NCI-H82 treated with DMSO at 0.1 percent for 48 hours (cell line): Measurements from ENCODE around the gene EHHADH.
"Not testable (repeated sequence)": the region's sequence is repeated elsewhere in the genome, so short reads cannot be mapped to it uniquely, and the experiment has no call there.

Experiments used
- DNase-seq: peaks from one replicate; lab custom pipeline; 2025; ENCODE audit not compliant: unreplicated experiment; lab: John Stamatoyannopoulos, UW

Gene EHHADH

GRCh38 chr3:185253645-185254410 is at the start of gene EHHADH:
Gene EHHADH (minus strand): TSS chr3:185254049. CDS start chr3:185254022, 27 bp downstream.
- DNase-seq = peak; percentile 39

GRCh38 chr3:185299918-185300426 is 46.1 kb upstream of the EHHADH start:
- not testable (repeated sequence) for DNase-seq

GRCh38 chr3:185297867-185298266 is 44.0 kb upstream of the EHHADH start:
- DNase-seq = no peak

GRCh38 chr3:185292238-185292637 is 38.4 kb upstream of the EHHADH start:
- DNase-seq = no peak

- DNase-seq = no peak
These were observed 36.4 kb upstream of the EHHADH start for GRCh38 chr3:185290266-185290665.

GRCh38 chr3:185283374-185283935 is 29.6 kb upstream of the EHHADH start:
- DNase-seq = no peak

- DNase-seq = peak; percentile 91
These were observed 29.0 kb upstream of the EHHADH start for GRCh38 chr3:185282696-185283373.

GRCh38 chr3:185280572-185281365 is 26.9 kb upstream of the EHHADH start:
- DNase-seq = peak; percentile 53

- DNase-seq = no peak
These were observed 25.8 kb upstream of the EHHADH start for GRCh38 chr3:185279587-185280138.

- DNase-seq = no peak
These were observed 22.6 kb upstream of the EHHADH start for GRCh38 chr3:185276415-185276814.

- DNase-seq = no peak
These were observed 18.2 kb upstream of the EHHADH start for GRCh38 chr3:185272033-185272432.

GRCh38 chr3:185270956-185271332 is 17.1 kb upstream of the EHHADH start:
- no peak for DNase-seq

GRCh38 chr3:185270262-185270955 is 16.6 kb upstream of the EHHADH start:
- peak; percentile 73 for DNase-seq

GRCh38 chr3:185268194-185268962 is 14.5 kb upstream of the EHHADH start:
- no peak for DNase-seq

GRCh38 chr3:185267193-185267592 is 13.3 kb upstream of the EHHADH start:
- DNase-seq = no peak

GRCh38 chr3:185264849-185265553 is 11.2 kb upstream of the EHHADH start:
- no peak for DNase-seq

- no peak for DNase-seq
These were observed 9.6 kb upstream of the EHHADH start for GRCh38 chr3:185263423-185263822.

GRCh38 chr3:185257334-185257733 is 3.5 kb upstream of the EHHADH start:
- DNase-seq = no peak

- DNase-seq = no peak
These were observed 950 bp upstream of the EHHADH start for GRCh38 chr3:185254799-185255198.
